ENCODE data around the gene ORMDL3. TPM values are rescaled to one million over a fixed set of nuclear protein-coding genes. Genes with fewer than 3 reads are reported as not detected.
"Not testable (repeated sequence)": the region's sequence is repeated elsewhere in the genome, so short reads cannot be mapped to it uniquely, and the experiment has no call there.

Gene ORMDL3
- total RNA-seq, 1 donor from 2014 or later: 69.4 TPM

DNA sequence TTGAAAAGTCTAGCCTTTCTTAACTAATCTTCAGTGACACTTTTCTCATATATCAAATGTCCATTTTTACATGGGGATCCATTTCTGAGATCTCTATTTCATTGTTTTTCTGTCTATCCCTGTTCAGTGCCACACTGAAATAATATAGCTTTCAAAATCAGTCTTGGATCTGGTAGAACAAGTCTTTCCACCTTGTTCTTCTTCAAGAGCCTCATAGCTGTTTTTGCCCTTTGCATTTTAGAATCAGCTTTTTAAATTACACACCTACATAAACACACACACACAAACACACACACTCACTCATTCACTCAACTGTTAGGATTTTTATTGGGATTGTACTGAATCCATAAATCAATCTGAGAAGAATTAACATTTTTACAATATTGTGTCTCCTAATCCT lies 28.2 kb downstream of the ORMDL3 start:
- DNase-seq (ENCODE audit: low spot score in 2 of 2, unreplicated experiment in 2 of 2): no peak
- Mint-ChIP-seq H3K27me3 (ENCODE audit: low read depth) (peaks cover 2% of the 10 kb centered on the region), H3K4me3 (no peak overlapping the region), H3K9me3 (peaks cover 4% of the 10 kb centered on the region), H3K27ac (peak overlapping the region; percentile 45), H3K4me1 (peaks cover 13% of the 10 kb centered on the region), H3K36me3 (peaks cover 5% of the 10 kb centered on the region)
- TF ChIP-seq CTCF (IDR thresholded peaks at IDR 0.05; ENCODE audit: unreplicated experiment): no peak

- Mint-ChIP-seq H3K36me3 (peaks cover 2% of the 10 kb centered on the region), H3K9me3 (peaks cover 4% of the 10 kb centered on the region), H3K27ac (no peak overlapping the region), H3K27me3 (ENCODE audit: low read depth) (peaks cover 4% of the 10 kb centered on the region), H3K4me1 (peaks cover 13% of the 10 kb centered on the region), H3K4me3 (no peak overlapping the region)
- DNase-seq (ENCODE audit: low spot score in 2 of 2, unreplicated experiment in 2 of 2): no peak
- TF ChIP-seq CTCF (IDR thresholded peaks at IDR 0.05; ENCODE audit: unreplicated experiment): no peak
Measured at GRCh38 chr17:39898088-39898487, 29.3 kb downstream of the ORMDL3 start.

DNA sequence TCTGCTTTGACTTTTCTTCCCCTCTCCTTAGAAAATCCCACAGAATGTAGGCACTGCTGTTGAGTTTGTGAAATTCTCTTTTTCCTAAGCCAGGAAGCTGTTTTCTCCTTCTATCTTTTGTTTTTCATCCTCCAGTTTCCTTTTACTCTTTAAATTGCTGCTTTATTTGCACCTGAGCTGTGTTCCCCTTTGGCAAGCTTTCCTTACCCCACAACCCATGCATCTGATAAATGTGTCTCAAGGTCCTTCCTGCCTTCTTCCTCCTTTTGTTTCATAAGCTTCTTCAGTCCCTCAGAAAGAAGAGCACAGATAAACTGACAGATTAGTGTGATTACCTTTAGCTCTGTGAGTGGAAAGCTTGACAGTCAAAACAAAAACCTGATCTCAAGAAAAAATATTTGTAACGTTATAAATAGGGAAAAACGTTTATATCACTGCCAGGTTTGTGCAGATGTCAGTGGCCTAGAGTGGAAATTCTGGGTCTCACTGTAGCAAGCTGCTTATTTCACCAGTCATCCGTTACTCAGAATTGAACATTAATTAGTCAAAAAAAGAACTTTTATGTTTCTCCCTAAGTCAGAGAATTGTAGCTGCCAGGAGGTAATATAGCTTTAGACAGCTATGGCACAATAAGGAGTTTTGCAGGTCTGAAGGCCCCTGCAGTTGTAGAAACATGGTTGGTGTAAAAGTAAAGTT lies 32.6 kb downstream of the ORMDL3 start:
- TF ChIP-seq CTCF (IDR thresholded peaks at IDR 0.05; ENCODE audit: unreplicated experiment): no peak
- Mint-ChIP-seq H3K4me3 (no peak overlapping the region), H3K27me3 (ENCODE audit: low read depth) (peaks cover 31% of the 10 kb centered on the region)

GRCh38 chr17:39889200-39889599 lies 38.2 kb downstream of the ORMDL3 start:
- no peak for TF ChIP-seq CTCF (IDR thresholded peaks at IDR 0.05; ENCODE audit: unreplicated experiment)
- Mint-ChIP-seq H3K4me3 (no peak overlapping the region), H3K27ac (no peak overlapping the region), H3K36me3 (no peaks in the 10 kb centered on the region), H3K4me1 (no peaks in the 10 kb centered on the region), H3K27me3 (ENCODE audit: low read depth) (peaks cover 76% of the 10 kb centered on the region), H3K9me3 (peaks cover 3% of the 10 kb centered on the region)
- DNase-seq (ENCODE audit: low spot score in 2 of 2, unreplicated experiment in 2 of 2): no peak

More for the DNA sequence above, 32.6 kb downstream of the ORMDL3 start:
- H3K4me1 Mint-ChIP-seq: peaks cover 9% of the 10 kb centered on the region
- no peaks in the 10 kb centered on the region for H3K36me3 Mint-ChIP-seq
- no peak for DNase-seq (ENCODE audit: low spot score in 2 of 2, unreplicated experiment in 2 of 2)
- H3K27ac Mint-ChIP-seq: peak overlapping the region; percentile 39
- peaks cover 7% of the 10 kb centered on the region for H3K9me3 Mint-ChIP-seq

DNA sequence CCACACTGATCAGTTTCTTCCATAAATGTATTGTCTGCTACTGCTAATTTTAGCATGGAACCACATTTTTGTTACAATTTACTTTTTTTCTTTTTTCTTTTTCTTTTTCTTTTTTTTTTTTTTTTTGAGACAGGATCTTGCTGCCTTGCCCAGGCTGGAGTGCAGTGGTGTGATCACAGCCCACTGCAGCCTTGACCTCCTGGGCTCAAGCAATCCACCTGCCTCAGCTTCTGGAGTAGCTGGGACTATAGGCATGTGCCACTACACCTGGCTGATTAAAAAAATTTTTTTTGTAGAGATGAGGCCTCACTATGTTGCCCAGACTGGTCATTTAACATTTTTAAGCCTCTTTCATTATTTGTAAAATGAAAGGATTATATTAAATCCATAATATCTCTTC lies 40.3 kb downstream of the ORMDL3 start:
- Mint-ChIP-seq H3K27ac (no peak overlapping the region), H3K27me3 (ENCODE audit: low read depth) (peaks cover 74% of the 10 kb centered on the region), H3K4me1 (no peaks in the 10 kb centered on the region), H3K9me3 (peaks cover 3% of the 10 kb centered on the region), H3K36me3 (no peaks in the 10 kb centered on the region), H3K4me3 (no peak overlapping the region)
- no peak for DNase-seq (ENCODE audit: low spot score in 2 of 2, unreplicated experiment in 2 of 2)
- no peak for TF ChIP-seq CTCF (IDR thresholded peaks at IDR 0.05; ENCODE audit: unreplicated experiment)

- not testable (repeated sequence) for DNase-seq (ENCODE audit: low spot score in 2 of 2, unreplicated experiment in 2 of 2); H3K4me1 Mint-ChIP-seq; H3K4me3 Mint-ChIP-seq; H3K36me3 Mint-ChIP-seq; H3K9me3 Mint-ChIP-seq; H3K27ac Mint-ChIP-seq
- peaks cover 71% of the 10 kb centered on the region for H3K27me3 Mint-ChIP-seq (ENCODE audit: low read depth)
Measured at GRCh38 chr17:39886102-39886501, 41.3 kb downstream of the ORMDL3 start.

Measured in mesothelial cell of epicardium (in vitro differentiated cells).